Prostate gland (tissue), 2 donors: Measurements from ENCODE around the gene ACVR1. TPM values are rescaled to one million over a fixed set of nuclear protein-coding genes. Genes with fewer than 3 reads are reported as not detected.
"Not testable (repeated sequence)": the region's sequence is repeated elsewhere in the genome, so short reads cannot be mapped to it uniquely, and the experiment has no call there.

Source experiments
- DNase-seq: peaks from one replicate; pipeline ENCODE4 v3.0.0-alpha.2; 2019; ENCODE audit warnings: low spot score
- H3K27ac ChIP-seq, 2 donors: fragments of 200-600 bp; sonication (generic); 2 replicates each; pipeline ENCODE4 v1.5.1; 2017 to 2019
- H3K27me3 ChIP-seq: fragments of 200-600 bp; sonication (generic); replicated peaks from 2 replicates; pipeline ENCODE4 v1.5.1; 2019; ENCODE audit not compliant: insufficient read depth
- H3K36me3 ChIP-seq, 2 donors: fragments of 200-600 bp; sonication (generic); 1 replicate in 1 of 2; 2 replicates in 1 of 2; pipeline versions ENCODE4 v1.5.1 to v1.8.1; 2017 to 2019
- H3K4me1 ChIP-seq: fragments of 200-600 bp; sonication (generic); replicated peaks from 2 replicates; pipeline ENCODE4 v1.5.1; 2019
- H3K4me3 ChIP-seq, 2 donors: fragments of 200-600 bp; sonication (generic); 2 replicates each; pipeline ENCODE4 v1.5.1; 2017 to 2019
- H3K9me3 ChIP-seq: fragments of 200-600 bp; sonication (generic); 2 replicates; pipeline ENCODE4 v1.5.1; 2017
- CTCF ChIP-seq, 4 experiments: fragments of 200-600 bp in 2 of 4; fragments of 450-650 bp in 2 of 4; sonication (generic) in 2 of 4; IDR thresholded peaks; 1 replicate in 3 of 4; 2 replicates in 1 of 4; pipeline ENCODE4 v1.5.1; 2016 to 2019; ENCODE audit warnings: antibody characterized with exemption in 4 of 4, mild to moderate bottlenecking in 2 of 4, moderate library complexity in 2 of 4
- POLR2A ChIP-seq: fragments of 450-650 bp; IDR thresholded peaks from one replicate; pipeline ENCODE4 v1.6.1; 2016; ENCODE audit warnings: antibody characterized with exemption, mild to moderate bottlenecking
- POLR2AphosphoS5 ChIP-seq: sonication (generic); formaldehyde crosslinking; IDR thresholded peaks from one replicate; pipeline ENCODE4 v1.6.1; 2017; ENCODE audit warnings: antibody characterized with exemption
- WGBS: methylation state at CpG from one replicate; pipeline ENCODE4 v1.1.5; 2018; 5-methylcytosine and 5-hydroxymethylcytosine counted together
- intact Hi-C: fragments of 100-400 bp; cut with DNase I; formaldehyde crosslinking; loops from one replicate; pipeline ENCODE4 v1.14.2; 2022
- total RNA-seq, 2 donors: library from RNA; depleted of rRNA; stranded (reverse); fragments of >200 nt; gene quantifications; one replicate each; pipeline ENCODE4 v1.1.0, GENCODE V29; 2016

Gene ACVR1
- total RNA-seq, 2 donors from 2014 or later: 16.0 to 21.5 TPM

- Histone ChIP-seq H3K27me3 (no peaks in the 10 kb centered on the region), H3K27ac (no peak overlapping the region), H3K4me1 (no peaks in the 10 kb centered on the region), H3K4me3 (no peak overlapping the region), H3K36me3 (no peaks in the 10 kb centered on the region), H3K9me3 (no peaks in the 10 kb centered on the region)
- WGBS: 94% methylated on average over 1 of the region's 1 CpG
- TF ChIP-seq CTCF (IDR thresholded peaks at IDR 0.05) (no peak), POLR2A (no peak), POLR2AphosphoS5 (no peak)
- no peak for DNase-seq
- intact Hi-C loops: no loop called here
Measured at GRCh38 chr2:157727693-157728092, 148.4 kb downstream of the ACVR1 start.

GRCh38 chr2:157726946-157727345 is 149.2 kb downstream of the ACVR1 start:
- Histone ChIP-seq H3K4me3 (no peak overlapping the region), H3K36me3 (no peaks in the 10 kb centered on the region), H3K27me3 (no peaks in the 10 kb centered on the region), H3K4me1 (no peaks in the 10 kb centered on the region), H3K9me3 (no peaks in the 10 kb centered on the region), H3K27ac (no peak overlapping the region)
- intact Hi-C loops: no loop called here
- WGBS: 86% methylated on average over 1 of the region's 1 CpG
- DNase-seq: no peak
- TF ChIP-seq CTCF (IDR thresholded peaks at IDR 0.05): no peak
- TF ChIP-seq POLR2A: no peak
- TF ChIP-seq POLR2AphosphoS5: no peak

- H3K27ac ChIP-seq: no peak overlapping the region
- WGBS: 87% methylated on average over 1 of the region's 1 CpG
- H3K9me3 ChIP-seq: no peaks in the 10 kb centered on the region
- no peaks in the 10 kb centered on the region for H3K4me1 ChIP-seq
- intact Hi-C loops: no loop called here
- TF ChIP-seq CTCF (IDR thresholded peaks at IDR 0.05): no peak
- TF ChIP-seq POLR2A: no peak
- TF ChIP-seq POLR2AphosphoS5: no peak
- no peak for DNase-seq
- no peaks in the 10 kb centered on the region for H3K36me3 ChIP-seq
- H3K4me3 ChIP-seq: no peak overlapping the region
- H3K27me3 ChIP-seq: no peaks in the 10 kb centered on the region
Measured at GRCh38 chr2:157725846-157726245, 150.3 kb downstream of the ACVR1 start.

DNA sequence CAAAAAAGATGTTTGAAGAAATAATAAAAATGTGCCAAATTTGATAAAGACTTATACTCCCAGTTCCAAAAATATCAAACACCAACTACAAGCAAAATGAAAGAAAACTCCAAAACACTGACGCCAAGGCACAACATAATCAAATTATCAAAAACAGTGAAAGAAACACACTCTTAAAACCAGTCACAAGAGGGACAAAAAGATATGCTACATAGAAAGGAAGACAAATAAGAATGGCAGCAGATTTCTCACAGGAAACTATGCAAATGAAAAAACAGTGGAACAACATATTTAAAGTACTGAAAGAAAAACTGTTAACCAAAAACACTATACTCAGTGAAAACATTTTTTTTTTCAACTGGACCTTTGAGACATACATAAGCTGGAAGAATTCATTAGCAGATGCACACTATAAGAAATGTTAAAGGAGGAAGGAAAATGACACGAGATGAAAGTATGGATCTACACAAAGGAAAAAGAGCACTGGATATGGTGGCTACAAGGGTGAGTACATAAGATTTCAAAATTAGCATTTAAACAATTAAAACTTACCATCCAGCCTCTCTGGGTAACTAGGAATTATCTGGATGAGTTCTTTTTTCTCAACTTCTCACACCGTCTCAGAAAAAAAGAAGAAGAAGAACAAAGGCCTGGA is 153.4 kb downstream of the ACVR1 start:
- intact Hi-C loops: no loop called here
- no peak overlapping the region for H3K4me3 ChIP-seq
- H3K9me3 ChIP-seq: no peaks in the 10 kb centered on the region
- H3K27me3 ChIP-seq: no peaks in the 10 kb centered on the region
- 96% methylated on average over 3 of the region's 3 CpGs for WGBS
- H3K4me1 ChIP-seq: no peaks in the 10 kb centered on the region
- no peak for TF ChIP-seq CTCF (IDR thresholded peaks at IDR 0.05)
- TF ChIP-seq POLR2AphosphoS5: no peak
- H3K27ac ChIP-seq: no peak overlapping the region
- no peak for DNase-seq
- H3K36me3 ChIP-seq: no peaks in the 10 kb centered on the region

GRCh38 chr2:157720504-157720903 is 155.6 kb downstream of the ACVR1 start:
- intact Hi-C loops: no loop called here
- no peak for DNase-seq
- Histone ChIP-seq H3K4me1 (no peaks in the 10 kb centered on the region), H3K36me3 (no peaks in the 10 kb centered on the region), H3K9me3 (no peaks in the 10 kb centered on the region), H3K4me3 (no peak overlapping the region), H3K27me3 (no peaks in the 10 kb centered on the region), H3K27ac (no peak overlapping the region)
- 96% methylated on average over 2 of the region's 2 CpGs for WGBS
- TF ChIP-seq CTCF (IDR thresholded peaks at IDR 0.05): no peak
- TF ChIP-seq POLR2AphosphoS5: no peak
- TF ChIP-seq POLR2A: no peak

GRCh38 chr2:157704653-157705052 is 171.5 kb downstream of the ACVR1 start:
- H3K36me3 ChIP-seq, H3K9me3 ChIP-seq, intact Hi-C loops, H3K27me3 ChIP-seq, H3K4me3 ChIP-seq, H3K4me1 ChIP-seq, DNase-seq, H3K27ac ChIP-seq: not testable (repeated sequence)
- WGBS: 54% methylated on average over 5 of the region's 5 CpGs

DNA sequence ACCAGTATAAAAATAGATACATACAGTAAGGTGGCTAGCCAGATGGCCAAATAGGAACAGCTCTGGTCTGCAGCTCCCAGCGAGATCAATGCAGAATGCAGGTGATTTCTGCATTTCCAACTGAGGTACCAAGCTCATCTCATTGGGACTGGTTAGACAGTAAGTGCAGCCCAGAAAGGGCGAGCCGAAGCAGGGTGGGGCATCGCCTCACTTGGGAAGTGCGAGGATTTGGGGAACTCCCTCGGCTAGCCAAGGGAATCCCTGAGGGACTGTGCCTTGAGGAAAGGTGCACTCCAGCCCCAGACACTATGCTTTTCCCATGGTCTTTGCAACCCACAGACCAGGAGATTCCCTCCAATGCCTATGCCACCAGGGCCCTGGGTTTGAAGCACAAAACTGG is 172.0 kb downstream of the ACVR1 start:
- H3K27ac ChIP-seq, H3K36me3 ChIP-seq, H3K9me3 ChIP-seq, DNase-seq, H3K4me1 ChIP-seq, intact Hi-C loops, H3K27me3 ChIP-seq, H3K4me3 ChIP-seq: not testable (repeated sequence)
- 96% methylated on average over 6 of the region's 6 CpGs for WGBS
